Ishikawa (cell line): Measurements from ENCODE around the gene SPACA9.

Experiments
- CEBPB ChIP-seq: IDR thresholded peaks from 2 replicates; pipeline ENCODE4 v1.6.1; 2012
- CREB1 ChIP-seq: IDR thresholded peaks from 2 replicates; pipeline ENCODE4 v1.6.1; 2012; ENCODE audit warnings: low read depth
- EGR1 ChIP-seq: IDR thresholded peaks from 2 replicates; pipeline ENCODE4 v1.6.1; 2012
- EP300 ChIP-seq: IDR thresholded peaks from 2 replicates; pipeline ENCODE4 v1.6.1; 2012; ENCODE audit warnings: borderline replicate concordance
- FOXM1 ChIP-seq: IDR thresholded peaks from 2 replicates; pipeline ENCODE4 v1.6.1; 2012; ENCODE audit warnings: low read depth, borderline replicate concordance
- MAX ChIP-seq: IDR thresholded peaks from 2 replicates; pipeline ENCODE4 v1.6.1; 2012
- NFIC ChIP-seq: IDR thresholded peaks from 2 replicates; pipeline ENCODE4 v1.6.1; 2012
- RAD21 ChIP-seq: IDR thresholded peaks from 2 replicates; pipeline ENCODE4 v1.6.1; 2012; ENCODE audit warnings: low read depth
- REST ChIP-seq: IDR thresholded peaks from 2 replicates; pipeline ENCODE4 v1.6.1; 2012; ENCODE audit warnings: low read depth, mild to moderate bottlenecking
- TAF1 ChIP-seq: IDR thresholded peaks from 2 replicates; pipeline ENCODE4 v1.6.1; 2012; ENCODE audit warnings: low read depth, mild to moderate bottlenecking
- TCF12 ChIP-seq: IDR thresholded peaks from 2 replicates; pipeline ENCODE4 v1.6.1; 2012; ENCODE audit warnings: low read depth
- TEAD4 ChIP-seq: IDR thresholded peaks from 2 replicates; pipeline ENCODE4 v1.6.1; 2012
- USF1 ChIP-seq: IDR thresholded peaks from 2 replicates; pipeline ENCODE4 v1.6.1; 2012
- YY1 ChIP-seq: IDR thresholded peaks from 2 replicates; pipeline ENCODE4 v1.6.1; 2012; ENCODE audit warnings: low read depth
- ZBTB7A ChIP-seq: IDR thresholded peaks from 2 replicates; pipeline ENCODE4 v1.6.1; 2012; ENCODE audit warnings: low read depth

Gene SPACA9

GRCh38 chr9:132878695-132879456, at the start of gene SPACA9:
Gene SPACA9, plus strand, starts transcription at chr9:132878898. Its CDS starts 5,050 bp downstream, at chr9:132883948.
- TF ChIP-seq FOXM1 (no peak), TCF12 (no peak), CREB1 (no peak), CEBPB (no peak), MAX (no peak), ZBTB7A (no peak; the same call in 1 of the 2 replicates), EGR1 (no peak), YY1 (no peak), TEAD4 (no peak), TAF1 (no peak; the same call in 1 of the 2 replicates), EP300 (no peak), REST (no peak), USF1 (no peak), NFIC (no peak), RAD21 (no peak)

- TF ChIP-seq ZBTB7A (no peak), TCF12 (no peak), CREB1 (no peak)
Measured at GRCh38 chr9:132832171-132832881, 46.4 kb upstream of the SPACA9 start.

GRCh38 chr9:132833550-132834121, 45.1 kb upstream of the SPACA9 start:
- no peak for TF ChIP-seq MAX
- no peak for TF ChIP-seq EP300
- no peak for TF ChIP-seq TEAD4
- no peak for TF ChIP-seq REST
- TF ChIP-seq EGR1, result no peak
- TF ChIP-seq TCF12, result no peak
- TF ChIP-seq CEBPB, result no peak
- no peak for TF ChIP-seq RAD21
- TF ChIP-seq ZBTB7A, result no peak
- TF ChIP-seq YY1, result no peak
- no peak for TF ChIP-seq CREB1
- no peak for TF ChIP-seq FOXM1

- no peak for TF ChIP-seq EGR1
- no peak for TF ChIP-seq CREB1
- no peak for TF ChIP-seq MAX
- no peak for TF ChIP-seq NFIC
- no peak for TF ChIP-seq EP300
- no peak for TF ChIP-seq USF1
- no peak for TF ChIP-seq ZBTB7A
- no peak for TF ChIP-seq RAD21
- no peak for TF ChIP-seq FOXM1
- no peak for TF ChIP-seq CEBPB
- TF ChIP-seq TCF12, result no peak
- no peak for TF ChIP-seq TAF1
- TF ChIP-seq YY1, result no peak
- no peak for TF ChIP-seq TEAD4
- TF ChIP-seq REST, result no peak
Measured at GRCh38 chr9:132834343-132834742, 44.4 kb upstream of the SPACA9 start.
